PC-3 (cell line): ENCODE measurements around the gene UMODL1.

Experiments
- CTCF ChIP-seq: fragments of 300-600 bp; sonication (generic); conservative IDR thresholded peaks from 2 replicates; pipeline ENCODE4 v1.5.1; 2017; ENCODE audit warnings: antibody characterized with exemption, low read depth, mild to moderate bottlenecking, low read length
- EZH2 ChIP-seq: fragments of 300-600 bp; sonication (generic); IDR thresholded peaks from one replicate; pipeline ENCODE4 v1.6.1; 2017; ENCODE audit warnings: antibody characterized with exemption, mild to moderate bottlenecking, low read length; ENCODE audit not compliant: unreplicated experiment
- EZH2phosphoT487 ChIP-seq: fragments of 300-600 bp; sonication (generic); IDR thresholded peaks from 2 replicates; pipeline ENCODE4 v1.6.1; 2018; ENCODE audit warnings: mild to moderate bottlenecking, antibody characterized with exemption, low read length, borderline replicate concordance

DNA sequence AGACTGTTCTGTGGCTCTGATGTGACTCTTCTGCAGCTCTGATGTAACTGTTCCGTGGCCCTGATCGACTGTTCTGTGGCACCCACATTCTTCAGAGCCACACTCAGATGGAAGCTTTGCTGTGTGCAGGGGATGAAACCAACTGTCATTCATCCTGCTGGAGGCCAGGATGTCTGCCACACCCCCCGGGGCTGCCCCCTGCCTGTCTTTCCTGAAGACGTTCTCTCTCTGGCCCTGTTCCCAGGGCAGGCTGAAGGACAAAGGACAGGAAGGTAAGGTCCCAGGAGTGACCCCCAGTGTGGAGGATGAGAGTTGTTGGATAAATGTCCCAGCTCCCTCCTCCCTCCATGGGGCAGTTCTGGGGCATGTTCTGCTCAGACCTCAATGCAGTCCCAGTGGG is 29.4 kb upstream of the UMODL1 start:
- TF ChIP-seq CTCF (no peak), EZH2 (no peak), EZH2phosphoT487 (no peak)
